K562 (cell line): ENCODE data around the gene CCDC87. TPM values are rescaled to one million over a fixed set of nuclear protein-coding genes. Genes with fewer than 3 reads are reported as not detected.
A peak's percentile ranks its signal among the peaks of the same experiment; 100 is the strongest.

Source experiments
- BMI1 ChIP-seq: fragments of 150-350 bp; IDR thresholded peaks from 2 replicates; pipeline ENCODE4 v1.6.1; 2014; ENCODE audit warnings: low read length
- DACH1 ChIP-seq: fragments of 450-650 bp; IDR thresholded peaks from 2 replicates; pipeline ENCODE4 v1.6.1; 2018; ENCODE audit not compliant: partially characterized antibody
- DNMT1 ChIP-seq: fragments of 450-650 bp; IDR thresholded peaks from 2 replicates; pipeline ENCODE4 v1.6.1; 2016; ENCODE audit warnings: antibody characterized with exemption, mild to moderate bottlenecking
- ETS1 ChIP-seq: conservative IDR thresholded peaks from 2 replicates; pipeline ENCODE4 v1.6.1; 2011; ENCODE audit warnings: low read depth, mild to moderate bottlenecking, low read length; ENCODE audit not compliant: control insufficient read depth
- GTF2A2 ChIP-seq: IDR thresholded peaks from 2 replicates; pipeline ENCODE4 v1.6.1; 2016; ENCODE audit warnings: mild to moderate bottlenecking, missing genetic modification characterization, missing compliant biosample characterization
- HMGN3 ChIP-seq: IDR thresholded peaks from 2 replicates; pipeline ENCODE4 v1.6.1; 2011; ENCODE audit warnings: borderline replicate concordance, low read depth, mild to moderate bottlenecking, mixed read lengths, low read length; ENCODE audit not compliant: insufficient read length; ENCODE audit errors: extremely low read depth
- NCOA4 ChIP-seq: fragments of 450-650 bp; IDR thresholded peaks from 2 replicates; pipeline ENCODE4 v1.6.1; 2018; ENCODE audit warnings: mild to moderate bottlenecking; ENCODE audit not compliant: partially characterized antibody
- PHB2 ChIP-seq: fragments of 450-650 bp; IDR thresholded peaks from 2 replicates; pipeline ENCODE4 v1.6.1; 2017; ENCODE audit warnings: low read depth
- ZNF12 ChIP-seq: sonication (generic); formaldehyde crosslinking; IDR thresholded peaks from 2 replicates; pipeline ENCODE4 v1.4.0; 2020; ENCODE audit warnings: mild to moderate bottlenecking, missing genetic modification reagents
- ZNF354B ChIP-seq: fragments of 250-450 bp; sonication (Bioruptor Pico); IDR thresholded peaks from 2 replicates; pipeline ENCODE4 v1.4.0; 2020
- polyA plus RNA-seq, 8 experiments: library from polyadenylated mRNA; depleted of rRNA in 4 of 8; stranded (reverse) in 5 of 8; unstranded in 3 of 8; fragments of >200 nt; fragmentation: Nextera tagmentation in 2 of 8; fragmentation: Illumina TruSeq in 1 of 8; extraction: Ambion mirVana in 2 of 8; extraction: Trizol in 1 of 8; gene quantifications; 2 replicates each; pipeline versions ENCODE4 v1.2.1 to v1.2.3, GENCODE V29; 2011 to 2014; ENCODE audit warnings: inconsistent platforms in 1 of 8, missing spikeins in 1 of 8
- total RNA-seq, 7 experiments: library from RNA; depleted of rRNA in 6 of 7; stranded (reverse); fragments of >200 nt in 6 of 7; fragmentation: Illumina TruSeq in 2 of 7; extraction: Trizol in 2 of 7; gene quantifications; 2 replicates each; pipeline versions ENCODE4 v1.2.1 to v1.2.3, GENCODE V29; 2011 to 2021; ENCODE audit warnings: low replicate concordance in 1 of 7
- TF ChIP-seq, protein P1 (sequence below), 2 experiments: fragments of 450-650 bp; conservative IDR thresholded peaks; 2 replicates each; pipeline ENCODE4 v1.6.1; 2017; ENCODE audit warnings: mild to moderate bottlenecking in 2 of 2, moderate library complexity in 2 of 2
- TF ChIP-seq, protein P2 (sequence below): fragments of 450-650 bp; IDR thresholded peaks from 2 replicates; pipeline ENCODE4 v1.6.1; 2016; ENCODE audit warnings: mild to moderate bottlenecking, moderate library complexity

Gene CCDC87
- total and polyA plus RNA-seq, 9 of the 15 experiments (the other 6 are each of a cell fraction or from before 2014, with no cell fraction given): 0.03 to 0.44 (median 0.15) TPM; not detected in 1

DNA sequence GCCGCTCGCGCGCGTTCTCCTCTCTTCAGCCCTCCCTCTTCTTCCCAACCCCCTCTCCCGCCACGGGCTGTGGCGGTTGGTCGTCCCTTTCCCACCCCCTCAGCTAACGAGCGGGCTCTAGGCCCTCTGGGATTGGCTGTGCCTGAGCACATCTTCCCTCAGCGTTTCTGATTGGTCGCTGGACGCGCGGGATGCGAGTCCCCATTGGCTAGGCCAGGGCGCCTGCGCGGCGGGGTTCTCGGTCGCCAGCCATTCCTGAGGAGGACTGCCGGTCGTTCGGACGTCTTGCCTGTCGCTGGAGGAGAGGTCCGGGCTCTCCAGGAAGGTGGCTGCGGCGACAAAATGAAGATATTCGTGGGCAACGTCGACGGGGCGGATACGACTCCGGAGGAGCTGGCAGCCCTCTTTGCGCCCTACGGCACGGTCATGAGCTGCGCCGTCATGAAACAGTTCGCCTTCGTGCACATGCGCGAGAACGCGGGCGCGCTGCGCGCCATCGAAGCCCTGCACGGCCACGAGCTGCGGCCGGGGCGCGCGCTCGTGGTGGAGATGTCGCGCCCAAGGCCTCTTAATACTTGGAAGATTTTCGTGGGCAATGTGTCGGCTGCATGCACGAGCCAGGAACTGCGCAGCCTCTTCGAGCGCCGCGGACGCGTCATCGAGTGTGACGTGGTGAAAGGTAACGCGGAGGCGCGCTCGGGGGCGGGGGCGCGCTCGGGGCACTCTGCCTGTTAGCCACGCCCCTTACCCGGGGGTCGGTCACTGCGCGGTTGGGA is 23.7 kb upstream of the CCDC87 start, which contains the start of gene RBM14 (continued):
- TF ChIP-seq ZNF12 (CRISPR knock-in tag) (0 out of 2 replicates have a peak, but pooled peaks have one; percentile 22), DACH1 (no peak), ETS1 (peak; percentile 42; the same call in 1 of the 2 replicates), BMI1 (no peak), GTF2A2 (tag) (no peak), HMGN3 (no peak), PHB2 (no peak), ZNF354B (no peak), DNMT1 (no peak), NCOA4 (no peak)
- TF ChIP-seq, protein P1, sequence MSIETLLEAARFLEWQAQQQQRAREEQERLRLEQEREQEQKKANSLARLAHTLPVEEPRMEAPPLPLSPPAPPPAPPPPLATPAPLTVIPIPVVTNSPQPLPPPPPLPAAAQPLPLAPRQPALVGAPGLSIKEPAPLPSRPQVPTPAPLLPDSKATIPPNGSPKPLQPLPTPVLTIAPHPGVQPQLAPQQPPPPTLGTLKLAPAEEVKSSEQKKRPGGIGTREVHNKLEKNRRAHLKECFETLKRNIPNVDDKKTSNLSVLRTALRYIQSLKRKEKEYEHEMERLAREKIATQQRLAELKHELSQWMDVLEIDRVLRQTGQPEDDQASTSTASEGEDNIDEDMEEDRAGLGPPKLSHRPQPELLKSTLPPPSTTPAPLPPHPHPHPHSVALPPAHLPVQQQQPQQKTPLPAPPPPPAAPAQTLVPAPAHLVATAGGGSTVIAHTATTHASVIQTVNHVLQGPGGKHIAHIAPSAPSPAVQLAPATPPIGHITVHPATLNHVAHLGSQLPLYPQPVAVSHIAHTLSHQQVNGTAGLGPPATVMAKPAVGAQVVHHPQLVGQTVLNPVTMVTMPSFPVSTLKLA (conservative IDR thresholded peaks at IDR 0.05): peak; percentile 86 to 91
- TF ChIP-seq, protein P2, sequence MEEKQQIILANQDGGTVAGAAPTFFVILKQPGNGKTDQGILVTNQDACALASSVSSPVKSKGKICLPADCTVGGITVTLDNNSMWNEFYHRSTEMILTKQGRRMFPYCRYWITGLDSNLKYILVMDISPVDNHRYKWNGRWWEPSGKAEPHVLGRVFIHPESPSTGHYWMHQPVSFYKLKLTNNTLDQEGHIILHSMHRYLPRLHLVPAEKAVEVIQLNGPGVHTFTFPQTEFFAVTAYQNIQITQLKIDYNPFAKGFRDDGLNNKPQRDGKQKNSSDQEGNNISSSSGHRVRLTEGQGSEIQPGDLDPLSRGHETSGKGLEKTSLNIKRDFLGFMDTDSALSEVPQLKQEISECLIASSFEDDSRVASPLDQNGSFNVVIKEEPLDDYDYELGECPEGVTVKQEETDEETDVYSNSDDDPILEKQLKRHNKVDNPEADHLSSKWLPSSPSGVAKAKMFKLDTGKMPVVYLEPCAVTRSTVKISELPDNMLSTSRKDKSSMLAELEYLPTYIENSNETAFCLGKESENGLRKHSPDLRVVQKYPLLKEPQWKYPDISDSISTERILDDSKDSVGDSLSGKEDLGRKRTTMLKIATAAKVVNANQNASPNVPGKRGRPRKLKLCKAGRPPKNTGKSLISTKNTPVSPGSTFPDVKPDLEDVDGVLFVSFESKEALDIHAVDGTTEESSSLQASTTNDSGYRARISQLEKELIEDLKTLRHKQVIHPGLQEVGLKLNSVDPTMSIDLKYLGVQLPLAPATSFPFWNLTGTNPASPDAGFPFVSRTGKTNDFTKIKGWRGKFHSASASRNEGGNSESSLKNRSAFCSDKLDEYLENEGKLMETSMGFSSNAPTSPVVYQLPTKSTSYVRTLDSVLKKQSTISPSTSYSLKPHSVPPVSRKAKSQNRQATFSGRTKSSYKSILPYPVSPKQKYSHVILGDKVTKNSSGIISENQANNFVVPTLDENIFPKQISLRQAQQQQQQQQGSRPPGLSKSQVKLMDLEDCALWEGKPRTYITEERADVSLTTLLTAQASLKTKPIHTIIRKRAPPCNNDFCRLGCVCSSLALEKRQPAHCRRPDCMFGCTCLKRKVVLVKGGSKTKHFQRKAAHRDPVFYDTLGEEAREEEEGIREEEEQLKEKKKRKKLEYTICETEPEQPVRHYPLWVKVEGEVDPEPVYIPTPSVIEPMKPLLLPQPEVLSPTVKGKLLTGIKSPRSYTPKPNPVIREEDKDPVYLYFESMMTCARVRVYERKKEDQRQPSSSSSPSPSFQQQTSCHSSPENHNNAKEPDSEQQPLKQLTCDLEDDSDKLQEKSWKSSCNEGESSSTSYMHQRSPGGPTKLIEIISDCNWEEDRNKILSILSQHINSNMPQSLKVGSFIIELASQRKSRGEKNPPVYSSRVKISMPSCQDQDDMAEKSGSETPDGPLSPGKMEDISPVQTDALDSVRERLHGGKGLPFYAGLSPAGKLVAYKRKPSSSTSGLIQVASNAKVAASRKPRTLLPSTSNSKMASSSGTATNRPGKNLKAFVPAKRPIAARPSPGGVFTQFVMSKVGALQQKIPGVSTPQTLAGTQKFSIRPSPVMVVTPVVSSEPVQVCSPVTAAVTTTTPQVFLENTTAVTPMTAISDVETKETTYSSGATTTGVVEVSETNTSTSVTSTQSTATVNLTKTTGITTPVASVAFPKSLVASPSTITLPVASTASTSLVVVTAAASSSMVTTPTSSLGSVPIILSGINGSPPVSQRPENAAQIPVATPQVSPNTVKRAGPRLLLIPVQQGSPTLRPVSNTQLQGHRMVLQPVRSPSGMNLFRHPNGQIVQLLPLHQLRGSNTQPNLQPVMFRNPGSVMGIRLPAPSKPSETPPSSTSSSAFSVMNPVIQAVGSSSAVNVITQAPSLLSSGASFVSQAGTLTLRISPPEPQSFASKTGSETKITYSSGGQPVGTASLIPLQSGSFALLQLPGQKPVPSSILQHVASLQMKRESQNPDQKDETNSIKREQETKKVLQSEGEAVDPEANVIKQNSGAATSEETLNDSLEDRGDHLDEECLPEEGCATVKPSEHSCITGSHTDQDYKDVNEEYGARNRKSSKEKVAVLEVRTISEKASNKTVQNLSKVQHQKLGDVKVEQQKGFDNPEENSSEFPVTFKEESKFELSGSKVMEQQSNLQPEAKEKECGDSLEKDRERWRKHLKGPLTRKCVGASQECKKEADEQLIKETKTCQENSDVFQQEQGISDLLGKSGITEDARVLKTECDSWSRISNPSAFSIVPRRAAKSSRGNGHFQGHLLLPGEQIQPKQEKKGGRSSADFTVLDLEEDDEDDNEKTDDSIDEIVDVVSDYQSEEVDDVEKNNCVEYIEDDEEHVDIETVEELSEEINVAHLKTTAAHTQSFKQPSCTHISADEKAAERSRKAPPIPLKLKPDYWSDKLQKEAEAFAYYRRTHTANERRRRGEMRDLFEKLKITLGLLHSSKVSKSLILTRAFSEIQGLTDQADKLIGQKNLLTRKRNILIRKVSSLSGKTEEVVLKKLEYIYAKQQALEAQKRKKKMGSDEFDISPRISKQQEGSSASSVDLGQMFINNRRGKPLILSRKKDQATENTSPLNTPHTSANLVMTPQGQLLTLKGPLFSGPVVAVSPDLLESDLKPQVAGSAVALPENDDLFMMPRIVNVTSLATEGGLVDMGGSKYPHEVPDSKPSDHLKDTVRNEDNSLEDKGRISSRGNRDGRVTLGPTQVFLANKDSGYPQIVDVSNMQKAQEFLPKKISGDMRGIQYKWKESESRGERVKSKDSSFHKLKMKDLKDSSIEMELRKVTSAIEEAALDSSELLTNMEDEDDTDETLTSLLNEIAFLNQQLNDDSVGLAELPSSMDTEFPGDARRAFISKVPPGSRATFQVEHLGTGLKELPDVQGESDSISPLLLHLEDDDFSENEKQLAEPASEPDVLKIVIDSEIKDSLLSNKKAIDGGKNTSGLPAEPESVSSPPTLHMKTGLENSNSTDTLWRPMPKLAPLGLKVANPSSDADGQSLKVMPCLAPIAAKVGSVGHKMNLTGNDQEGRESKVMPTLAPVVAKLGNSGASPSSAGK: peak; percentile 84
